SU-DHL-6 (cell line): ENCODE measurements around the gene POC1A.

Experiments
- H2AFZ ChIP-seq: fragments of 200-600 bp; sonication (generic); 2 replicates; pipeline ENCODE4 v1.6.1; 2014; ENCODE audit warnings: low read depth, mild to moderate bottlenecking, moderate library complexity, mixed read lengths, antibody characterized with exemption, low read length; ENCODE audit not compliant: severe bottlenecking
- H3F3A ChIP-seq: fragments of 200-600 bp; shearing (Covaris generic); 2 replicates; pipeline ENCODE4 v1.6.0; 2016; ENCODE audit warnings: antibody characterized with exemption, mild to moderate bottlenecking; ENCODE audit not compliant: insufficient read depth
- H3K27ac ChIP-seq: fragments of 200-600 bp; sonication (generic); 2 replicates; pipeline ENCODE4 v1.5.1; 2016; ENCODE audit warnings: low read depth, mild to moderate bottlenecking, low read length, moderate library complexity, mixed read lengths
- H3K27me3 ChIP-seq: fragments of 200-600 bp; sonication (generic), shearing (Covaris generic); 2 replicates; pipeline ENCODE4 v1.6.0; 2014; ENCODE audit warnings: mild to moderate bottlenecking, low read length
- H3K36me3 ChIP-seq: fragments of 200-600 bp; sonication (generic); 2 replicates; pipeline ENCODE4 v1.6.1; 2014; ENCODE audit warnings: mild to moderate bottlenecking, low read length, mixed read lengths
- H3K4me2 ChIP-seq: fragments of 300-600, 200-600 bp; shearing (Covaris generic), sonication (generic); 2 replicates; pipeline ENCODE4 v1.6.0; 2014; ENCODE audit warnings: low read length, low read depth, mild to moderate bottlenecking; ENCODE audit not compliant: poor library complexity, severe bottlenecking
- H3K4me3 ChIP-seq: fragments of 200-600 bp; sonication (generic); 2 replicates; pipeline ENCODE4 v1.5.1; 2014; ENCODE audit warnings: antibody characterized with exemption, low read length, mild to moderate bottlenecking, mixed read lengths; ENCODE audit not compliant: insufficient read depth, poor library complexity, severe bottlenecking
- H3K79me2 ChIP-seq: fragments of 200-600 bp; sonication (generic); 2 replicates; pipeline ENCODE4 v1.6.1; 2014; ENCODE audit warnings: mild to moderate bottlenecking, low read length, moderate library complexity; ENCODE audit not compliant: insufficient read depth
- H3K9ac ChIP-seq: fragments of 200-600 bp; sonication (generic); 2 replicates; pipeline ENCODE4 v1.7.0; 2014; ENCODE audit warnings: mild to moderate bottlenecking, low read length
- H3K9me2 ChIP-seq: fragments of 200-600 bp; sonication (generic); replicated peaks from 2 replicates; pipeline ENCODE4 v1.6.1; 2014; ENCODE audit warnings: low read length; ENCODE audit not compliant: insufficient read depth
- H3K9me3 ChIP-seq: fragments of 200-600 bp; sonication (generic); 2 replicates; pipeline ENCODE4 v1.6.1; 2014; ENCODE audit warnings: low read length, mixed read lengths; ENCODE audit not compliant: insufficient read depth
- H4K20me1 ChIP-seq: fragments of 200-600 bp; sonication (generic); 2 replicates; pipeline ENCODE4 v1.6.1; 2014; ENCODE audit warnings: low read depth, mild to moderate bottlenecking, antibody characterized with exemption, low read length, moderate library complexity, mixed read lengths
- EZH2phosphoT487 ChIP-seq: fragments of 200-600 bp; sonication (generic), shearing (Covaris generic); conservative IDR thresholded peaks from 2 replicates; pipeline ENCODE4 v1.6.1; 2018; ENCODE audit warnings: mild to moderate bottlenecking, antibody characterized with exemption, low read length, moderate library complexity, mixed read lengths
- TF ChIP-seq, protein P1 (sequence below): fragments of 200-600 bp; sonication (generic); IDR thresholded peaks from one replicate; pipeline ENCODE4 v1.5.1; 2017; ENCODE audit warnings: antibody characterized with exemption, mild to moderate bottlenecking, low read length, moderate library complexity; ENCODE audit not compliant: insufficient read depth, poor library complexity, severe bottlenecking

Gene POC1A

DNA sequence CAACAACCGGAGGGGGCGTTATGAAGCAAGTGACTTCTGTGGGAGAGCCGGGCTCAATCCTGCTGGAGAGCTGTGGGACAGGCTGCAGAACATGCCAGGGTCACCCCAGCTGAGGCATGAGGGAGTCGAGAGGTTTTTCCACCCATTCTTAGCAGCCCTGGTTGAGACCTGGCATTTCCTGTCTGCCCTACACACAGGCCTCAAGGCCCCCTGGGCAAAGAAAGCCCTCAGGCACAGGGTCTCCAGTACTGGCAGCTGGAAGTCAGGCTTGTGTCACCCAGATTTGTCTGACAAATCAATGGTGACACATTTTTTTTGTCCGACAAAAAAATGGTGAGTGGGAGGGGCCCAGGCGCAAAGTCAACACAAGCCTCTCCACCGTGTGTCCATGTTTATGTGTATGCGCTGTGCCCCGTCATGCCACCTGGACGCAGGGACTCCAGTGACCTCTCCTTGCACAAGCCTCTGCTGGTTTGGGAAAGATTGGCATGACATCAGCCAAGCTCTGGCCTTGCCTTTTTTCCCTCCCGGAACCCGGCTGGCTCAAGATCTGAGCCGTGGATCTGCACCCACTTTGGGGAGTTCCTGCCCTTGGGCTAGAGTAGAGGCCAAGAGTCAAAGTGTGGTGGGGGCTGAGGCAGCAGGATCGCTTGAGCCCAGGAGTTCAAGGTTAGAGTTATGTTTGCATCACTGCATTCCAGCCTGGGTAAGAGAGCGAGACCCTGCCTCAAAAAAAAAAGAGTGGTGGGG is 22.9 kb upstream of the POC1A start:
- Histone ChIP-seq H3K4me2 (no peak overlapping the region), H3K9me2 (no peaks in the 10 kb centered on the region), H3K79me2 (no peaks in the 10 kb centered on the region), H3F3A (no peaks in the 10 kb centered on the region), H3K27ac (no peak overlapping the region), H3K4me3 (no peak overlapping the region), H3K36me3 (no peaks in the 10 kb centered on the region), H4K20me1 (no peaks in the 10 kb centered on the region), H3K9ac (no peak overlapping the region), H2AFZ (no peak overlapping the region), H3K9me3 (no peaks in the 10 kb centered on the region), H3K27me3 (no peaks in the 10 kb centered on the region)
- no peak for TF ChIP-seq EZH2phosphoT487
- TF ChIP-seq, protein P1, sequence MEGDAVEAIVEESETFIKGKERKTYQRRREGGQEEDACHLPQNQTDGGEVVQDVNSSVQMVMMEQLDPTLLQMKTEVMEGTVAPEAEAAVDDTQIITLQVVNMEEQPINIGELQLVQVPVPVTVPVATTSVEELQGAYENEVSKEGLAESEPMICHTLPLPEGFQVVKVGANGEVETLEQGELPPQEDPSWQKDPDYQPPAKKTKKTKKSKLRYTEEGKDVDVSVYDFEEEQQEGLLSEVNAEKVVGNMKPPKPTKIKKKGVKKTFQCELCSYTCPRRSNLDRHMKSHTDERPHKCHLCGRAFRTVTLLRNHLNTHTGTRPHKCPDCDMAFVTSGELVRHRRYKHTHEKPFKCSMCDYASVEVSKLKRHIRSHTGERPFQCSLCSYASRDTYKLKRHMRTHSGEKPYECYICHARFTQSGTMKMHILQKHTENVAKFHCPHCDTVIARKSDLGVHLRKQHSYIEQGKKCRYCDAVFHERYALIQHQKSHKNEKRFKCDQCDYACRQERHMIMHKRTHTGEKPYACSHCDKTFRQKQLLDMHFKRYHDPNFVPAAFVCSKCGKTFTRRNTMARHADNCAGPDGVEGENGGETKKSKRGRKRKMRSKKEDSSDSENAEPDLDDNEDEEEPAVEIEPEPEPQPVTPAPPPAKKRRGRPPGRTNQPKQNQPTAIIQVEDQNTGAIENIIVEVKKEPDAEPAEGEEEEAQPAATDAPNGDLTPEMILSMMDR, result no peak

DNA sequence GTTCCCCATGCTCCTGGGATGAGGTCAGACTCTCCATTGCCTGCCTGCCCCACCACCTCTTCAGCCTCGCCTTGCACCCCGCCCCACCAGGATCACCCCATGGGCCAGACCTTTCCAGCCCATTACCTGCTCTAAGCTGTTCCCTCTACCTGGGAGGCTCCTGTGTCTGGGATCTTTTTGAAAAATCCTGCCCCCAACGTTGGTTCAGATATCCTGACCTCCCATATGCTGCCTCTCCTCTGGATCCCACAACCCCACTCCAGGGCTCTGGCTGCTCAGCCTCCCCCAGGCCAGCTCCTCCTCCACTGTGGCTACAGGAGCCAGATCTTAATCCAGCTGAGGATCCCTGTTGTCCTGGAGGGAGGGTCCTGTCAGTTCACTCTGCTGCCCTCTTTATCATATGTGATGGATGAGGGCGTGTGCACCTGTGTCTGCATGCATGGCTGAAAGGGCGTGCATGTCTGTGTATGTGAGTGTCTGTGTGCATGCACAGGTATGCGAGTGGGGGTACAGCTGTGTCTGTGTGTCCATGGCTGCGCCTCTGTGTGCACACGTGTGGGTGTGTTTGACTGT is 22.0 kb upstream of the POC1A start:
- Histone ChIP-seq H2AFZ (no peak overlapping the region), H3K9ac (no peak overlapping the region), H3K9me3 (no peaks in the 10 kb centered on the region), H3K9me2 (no peaks in the 10 kb centered on the region), H3K4me3 (no peak overlapping the region), H3K79me2 (no peaks in the 10 kb centered on the region), H3F3A (no peaks in the 10 kb centered on the region), H3K27me3 (no peaks in the 10 kb centered on the region), H3K4me2 (no peak overlapping the region), H3K27ac (no peak overlapping the region), H3K36me3 (no peaks in the 10 kb centered on the region), H4K20me1 (no peaks in the 10 kb centered on the region)
- TF ChIP-seq, protein P1, result no peak
- no peak for TF ChIP-seq EZH2phosphoT487

DNA sequence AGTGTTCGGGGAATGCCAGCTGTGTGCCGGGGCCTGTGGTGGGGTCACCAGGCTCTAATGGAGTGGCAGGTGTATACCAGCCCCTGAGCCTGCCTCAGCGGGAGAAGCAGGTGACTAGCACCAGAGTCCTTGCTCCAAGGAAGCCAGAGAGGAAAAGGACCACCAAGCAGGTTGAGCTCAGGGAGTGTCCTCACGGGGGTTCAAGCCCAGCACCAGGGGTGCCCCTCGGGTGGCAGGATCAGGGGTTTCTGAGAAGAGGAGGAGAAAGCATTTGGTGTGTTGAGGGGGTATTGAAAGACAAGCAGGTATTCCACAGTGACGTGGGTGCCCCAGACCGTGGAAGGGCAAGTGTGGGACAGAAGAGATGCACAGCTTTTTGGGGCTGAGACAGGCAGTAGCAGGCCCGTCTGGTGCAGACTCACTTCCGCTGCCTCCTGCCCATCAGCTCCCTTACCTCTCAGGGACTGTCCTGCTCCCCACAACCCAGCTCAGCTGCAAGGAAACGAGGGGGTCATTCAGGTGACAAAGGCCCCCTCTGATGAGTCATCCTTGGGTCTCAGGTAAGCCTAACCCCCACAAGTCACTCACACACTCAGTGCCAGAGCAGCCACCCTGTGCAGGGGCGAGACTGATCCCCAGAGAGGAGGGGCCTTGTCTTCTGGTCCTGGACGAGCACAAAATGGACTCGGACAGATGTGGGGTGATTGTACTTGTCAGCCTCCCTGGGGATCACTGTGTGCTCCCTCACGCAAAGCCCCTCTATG is 21.4 kb upstream of the POC1A start:
- Histone ChIP-seq H3F3A (no peaks in the 10 kb centered on the region), H3K27ac (no peak overlapping the region), H4K20me1 (no peaks in the 10 kb centered on the region), H3K9ac (no peak overlapping the region), H3K9me3 (no peaks in the 10 kb centered on the region), H3K9me2 (no peaks in the 10 kb centered on the region), H3K4me2 (no peak overlapping the region), H3K27me3 (no peaks in the 10 kb centered on the region), H2AFZ (no peak overlapping the region), H3K79me2 (no peaks in the 10 kb centered on the region), H3K36me3 (no peaks in the 10 kb centered on the region), H3K4me3 (no peak overlapping the region)
- TF ChIP-seq, protein P1, result no peak
- no peak for TF ChIP-seq EZH2phosphoT487
